OCI-LY3 (cell line): Measurements from ENCODE around the gene MACROD2.

ENCODE experiments used
- H2AFZ ChIP-seq: fragments of 200-600, 300-600 bp; shearing (Covaris generic); 2 replicates; pipeline ENCODE4 v1.6.0; 2014; ENCODE audit warnings: antibody characterized with exemption, low read depth, low read length
- H3K27ac ChIP-seq: fragments of 200-600, 300-600 bp; sonication (generic); 2 replicates; pipeline ENCODE4 v1.5.1; 2014; ENCODE audit warnings: mild to moderate bottlenecking, low read length, moderate library complexity, mixed read lengths
- H3K27me3 ChIP-seq: fragments of 200-600, 300-600 bp; sonication (generic); 2 replicates; pipeline ENCODE4 v1.6.1; 2014; ENCODE audit warnings: low read depth, low read length, mixed read lengths
- H3K36me3 ChIP-seq: fragments of 200-600, 300-600 bp; sonication (generic); replicated peaks from 2 replicates; pipeline ENCODE3; 2014; ENCODE audit warnings: low read depth, low read length, mixed read lengths
- H3K4me1 ChIP-seq: fragments of 300-600, 200-600 bp; sonication (generic); 2 replicates; pipeline ENCODE4 v1.6.1; 2014; ENCODE audit warnings: low read length, mixed read lengths
- H3K4me2 ChIP-seq: fragments of 200-600, 300-600 bp; sonication (generic); 2 replicates; pipeline ENCODE4 v1.6.1; 2014; ENCODE audit warnings: low read length, mixed read lengths
- H3K4me3 ChIP-seq: fragments of 300-600, 200-600 bp; sonication (generic); 2 replicates; pipeline ENCODE4 v1.5.1; 2014; ENCODE audit warnings: antibody characterized with exemption, mild to moderate bottlenecking, low read length, moderate library complexity
- H3K79me2 ChIP-seq: fragments of 300-600, 200-600 bp; shearing (Covaris generic); 2 replicates; pipeline ENCODE4 v1.6.1; 2014; ENCODE audit warnings: mild to moderate bottlenecking, low read length, mixed read lengths
- H3K9ac ChIP-seq: fragments of 300-600, 200-600 bp; shearing (Covaris generic); 2 replicates; pipeline ENCODE4 v1.6.0; 2014; ENCODE audit warnings: mild to moderate bottlenecking, low read length, moderate library complexity
- H3K9me3 ChIP-seq: fragments of 200-600, 300-600 bp; shearing (Covaris generic); 2 replicates; pipeline ENCODE4 v1.6.1; 2014; ENCODE audit warnings: low read length, mixed read lengths; ENCODE audit not compliant: insufficient read depth
- H4K20me1 ChIP-seq: fragments of 200-600, 300-600 bp; sonication (generic); 2 replicates; pipeline ENCODE4 v1.6.1; 2016; ENCODE audit warnings: low read length, mixed read lengths; ENCODE audit not compliant: insufficient read depth
- EZH2phosphoT487 ChIP-seq: fragments of 200-600 bp; shearing (Covaris generic); IDR thresholded peaks from 2 replicates; pipeline ENCODE4 v1.6.1; 2018; ENCODE audit warnings: antibody characterized with exemption, mixed run types, low read depth
- TF ChIP-seq, protein P1 (sequence below): fragments of 200-600, 300-600 bp; sonication (generic); IDR thresholded peaks from 2 replicates; pipeline ENCODE4 v1.5.1; 2014; ENCODE audit warnings: antibody characterized with exemption, low read length, low read depth

MACROD2 gene

DNA sequence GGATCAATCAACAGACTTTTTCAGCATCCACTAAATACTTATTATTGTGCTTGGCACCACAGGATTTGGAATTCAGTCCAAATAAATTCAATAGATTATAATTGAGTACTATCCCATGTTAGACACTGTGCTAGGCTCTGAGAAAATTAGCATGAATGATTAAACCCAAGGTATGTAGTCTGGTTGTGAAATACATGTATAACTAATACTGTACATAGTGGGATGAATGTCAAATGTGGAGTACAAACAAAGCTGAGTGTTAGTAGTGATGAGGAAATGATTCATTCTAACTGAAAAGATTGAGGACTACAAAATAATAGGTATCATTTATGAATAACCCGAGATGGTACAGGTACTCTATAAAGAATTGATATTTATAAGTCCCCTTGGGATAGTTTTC is 454.0 kb downstream of the MACROD2 start:
- Histone ChIP-seq H3K9me3 (no peaks in the 10 kb centered on the region), H3K27me3 (peaks cover 3% of the 10 kb centered on the region; the same call in 1 of the 2 replicates), H3K27ac (no peak overlapping the region), H3K4me3 (no peak overlapping the region), H3K79me2 (no peaks in the 10 kb centered on the region), H3K36me3 (no peaks in the 10 kb centered on the region), H3K4me2 (no peak overlapping the region), H3K9ac (no peak overlapping the region), H2AFZ (no peak overlapping the region), H4K20me1 (no peaks in the 10 kb centered on the region), H3K4me1 (no peaks in the 10 kb centered on the region)
- no peak for TF ChIP-seq EZH2phosphoT487
- TF ChIP-seq, protein P1, sequence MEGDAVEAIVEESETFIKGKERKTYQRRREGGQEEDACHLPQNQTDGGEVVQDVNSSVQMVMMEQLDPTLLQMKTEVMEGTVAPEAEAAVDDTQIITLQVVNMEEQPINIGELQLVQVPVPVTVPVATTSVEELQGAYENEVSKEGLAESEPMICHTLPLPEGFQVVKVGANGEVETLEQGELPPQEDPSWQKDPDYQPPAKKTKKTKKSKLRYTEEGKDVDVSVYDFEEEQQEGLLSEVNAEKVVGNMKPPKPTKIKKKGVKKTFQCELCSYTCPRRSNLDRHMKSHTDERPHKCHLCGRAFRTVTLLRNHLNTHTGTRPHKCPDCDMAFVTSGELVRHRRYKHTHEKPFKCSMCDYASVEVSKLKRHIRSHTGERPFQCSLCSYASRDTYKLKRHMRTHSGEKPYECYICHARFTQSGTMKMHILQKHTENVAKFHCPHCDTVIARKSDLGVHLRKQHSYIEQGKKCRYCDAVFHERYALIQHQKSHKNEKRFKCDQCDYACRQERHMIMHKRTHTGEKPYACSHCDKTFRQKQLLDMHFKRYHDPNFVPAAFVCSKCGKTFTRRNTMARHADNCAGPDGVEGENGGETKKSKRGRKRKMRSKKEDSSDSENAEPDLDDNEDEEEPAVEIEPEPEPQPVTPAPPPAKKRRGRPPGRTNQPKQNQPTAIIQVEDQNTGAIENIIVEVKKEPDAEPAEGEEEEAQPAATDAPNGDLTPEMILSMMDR, result no peak

DNA sequence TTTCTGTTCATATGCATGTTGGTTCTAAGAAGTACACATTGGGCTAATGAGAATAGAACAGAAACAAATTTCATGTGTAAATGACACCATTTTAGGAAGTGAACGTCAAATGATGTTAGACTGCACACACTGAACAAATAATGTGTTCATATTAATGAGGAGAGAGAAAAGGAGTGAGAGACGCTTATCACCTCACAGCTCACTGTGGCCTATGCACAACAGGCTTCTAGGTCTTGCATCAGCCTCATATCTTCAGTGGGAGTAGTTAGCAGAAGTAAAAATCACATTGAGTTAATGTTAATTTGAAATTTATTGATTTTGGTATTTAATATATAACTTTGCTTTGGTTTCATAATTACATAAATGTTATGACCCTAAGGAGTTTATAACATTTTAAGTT is 454.9 kb downstream of the MACROD2 start:
- no peaks in the 10 kb centered on the region for H4K20me1 ChIP-seq
- H3K9me3 ChIP-seq, result no peaks in the 10 kb centered on the region
- H2AFZ ChIP-seq, result no peak overlapping the region
- H3K9ac ChIP-seq, result no peak overlapping the region
- no peaks in the 10 kb centered on the region for H3K79me2 ChIP-seq
- H3K36me3 ChIP-seq, result no peaks in the 10 kb centered on the region
- no peak overlapping the region for H3K27ac ChIP-seq
- no peak overlapping the region for H3K4me2 ChIP-seq
- TF ChIP-seq EZH2phosphoT487, result no peak
- TF ChIP-seq, protein P1, result no peak
- no peaks in the 10 kb centered on the region for H3K27me3 ChIP-seq
- H3K4me1 ChIP-seq, result no peaks in the 10 kb centered on the region
- H3K4me3 ChIP-seq, result no peak overlapping the region

DNA sequence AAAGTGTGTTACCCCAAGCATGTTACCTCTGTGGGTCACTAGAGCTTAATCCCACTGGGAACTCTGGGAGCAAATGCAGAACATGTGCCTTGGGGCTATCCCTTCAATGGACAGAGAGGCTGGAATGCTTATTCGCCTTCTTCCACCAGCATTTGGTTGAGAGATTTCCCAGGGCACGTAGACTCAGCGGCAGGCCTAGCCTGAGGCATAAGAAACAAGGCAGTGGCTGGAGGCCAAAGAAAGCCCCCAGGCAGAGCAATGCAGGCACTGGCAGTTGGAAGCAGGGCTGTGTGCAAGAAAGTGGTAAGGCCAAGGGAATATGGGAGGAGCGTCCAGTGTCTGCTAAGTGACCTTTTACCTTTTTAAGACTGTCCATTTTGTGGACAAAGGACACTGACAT is 456.1 kb downstream of the MACROD2 start:
- H2AFZ ChIP-seq, result no peak overlapping the region
- no peak overlapping the region for H3K4me3 ChIP-seq
- no peaks in the 10 kb centered on the region for H3K4me1 ChIP-seq
- no peaks in the 10 kb centered on the region for H3K9me3 ChIP-seq
- H3K36me3 ChIP-seq, result no peaks in the 10 kb centered on the region
- no peaks in the 10 kb centered on the region for H4K20me1 ChIP-seq
- no peaks in the 10 kb centered on the region for H3K79me2 ChIP-seq
- TF ChIP-seq, protein P1, result no peak
- TF ChIP-seq EZH2phosphoT487, result no peak
- H3K27me3 ChIP-seq, result no peaks in the 10 kb centered on the region
- no peak overlapping the region for H3K4me2 ChIP-seq
- H3K9ac ChIP-seq, result no peak overlapping the region
- no peak overlapping the region for H3K27ac ChIP-seq

DNA sequence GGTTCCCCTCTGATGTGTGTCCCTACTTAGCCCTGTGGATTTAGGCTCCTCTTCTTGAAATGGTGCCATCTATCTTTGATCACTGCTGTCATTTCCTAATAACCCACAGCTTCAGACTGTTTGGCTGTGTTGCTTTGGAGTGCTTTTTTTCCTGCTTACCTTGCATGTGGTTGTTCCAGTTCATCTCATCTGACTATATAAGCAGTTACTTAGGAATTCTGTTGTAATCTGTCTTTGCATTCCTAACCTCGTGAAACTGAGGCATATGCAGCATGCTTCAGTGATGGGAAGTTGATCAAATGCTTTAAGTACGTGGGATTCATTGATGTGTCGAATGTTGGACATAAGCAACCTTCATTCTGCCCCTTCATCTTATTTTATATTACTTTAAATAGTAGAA is 457.9 kb downstream of the MACROD2 start:
- no peak overlapping the region for H3K27ac ChIP-seq
- TF ChIP-seq, protein P1, result no peak
- no peak for TF ChIP-seq EZH2phosphoT487

More for the DNA sequence above, 457.9 kb downstream of the MACROD2 start:
- H4K20me1 ChIP-seq, result no peaks in the 10 kb centered on the region
- no peaks in the 10 kb centered on the region for H3K9me3 ChIP-seq
- H3K9ac ChIP-seq, result no peak overlapping the region
- no peaks in the 10 kb centered on the region for H3K4me1 ChIP-seq
- H3K79me2 ChIP-seq, result no peaks in the 10 kb centered on the region
- H3K4me3 ChIP-seq, result no peak overlapping the region
- H2AFZ ChIP-seq, result no peak overlapping the region
- no peaks in the 10 kb centered on the region for H3K27me3 ChIP-seq
- H3K4me2 ChIP-seq, result no peak overlapping the region
- H3K36me3 ChIP-seq, result no peaks in the 10 kb centered on the region
